ENCODE data around the gene EFCAB9. TPM values are rescaled to one million over a fixed set of nuclear protein-coding genes. Genes with fewer than 3 reads are reported as not detected.

EFCAB9 gene
- total RNA-seq, 1 donor from 2014 or later = not detected

GRCh38 chr5:172178301-172178987 is 15.5 kb upstream of the EFCAB9 start:
- Mint-ChIP-seq H3K4me1 (ENCODE audit: unreplicated experiment) (peaks cover 22% of the 10 kb centered on the region), H3K27me3 (no peaks in the 10 kb centered on the region), H3K27ac (peak overlapping the region; percentile 73), H3K36me3 (peaks cover 4% of the 10 kb centered on the region), H3K4me3 (no peak overlapping the region), H3K9me3 (no peaks in the 10 kb centered on the region)
- DNase-seq (ENCODE audit: extremely low spot score, unreplicated experiment) = no peak
- TF ChIP-seq, protein P1, sequence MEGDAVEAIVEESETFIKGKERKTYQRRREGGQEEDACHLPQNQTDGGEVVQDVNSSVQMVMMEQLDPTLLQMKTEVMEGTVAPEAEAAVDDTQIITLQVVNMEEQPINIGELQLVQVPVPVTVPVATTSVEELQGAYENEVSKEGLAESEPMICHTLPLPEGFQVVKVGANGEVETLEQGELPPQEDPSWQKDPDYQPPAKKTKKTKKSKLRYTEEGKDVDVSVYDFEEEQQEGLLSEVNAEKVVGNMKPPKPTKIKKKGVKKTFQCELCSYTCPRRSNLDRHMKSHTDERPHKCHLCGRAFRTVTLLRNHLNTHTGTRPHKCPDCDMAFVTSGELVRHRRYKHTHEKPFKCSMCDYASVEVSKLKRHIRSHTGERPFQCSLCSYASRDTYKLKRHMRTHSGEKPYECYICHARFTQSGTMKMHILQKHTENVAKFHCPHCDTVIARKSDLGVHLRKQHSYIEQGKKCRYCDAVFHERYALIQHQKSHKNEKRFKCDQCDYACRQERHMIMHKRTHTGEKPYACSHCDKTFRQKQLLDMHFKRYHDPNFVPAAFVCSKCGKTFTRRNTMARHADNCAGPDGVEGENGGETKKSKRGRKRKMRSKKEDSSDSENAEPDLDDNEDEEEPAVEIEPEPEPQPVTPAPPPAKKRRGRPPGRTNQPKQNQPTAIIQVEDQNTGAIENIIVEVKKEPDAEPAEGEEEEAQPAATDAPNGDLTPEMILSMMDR (conservative IDR thresholded peaks at IDR 0.05) = no peak

GRCh38 chr5:172178991-172179989 is 14.7 kb upstream of the EFCAB9 start:
- H3K4me3 Mint-ChIP-seq = no peak overlapping the region
- H3K4me1 Mint-ChIP-seq (ENCODE audit: unreplicated experiment) = peaks cover 17% of the 10 kb centered on the region
- TF ChIP-seq, protein P1 (conservative IDR thresholded peaks at IDR 0.05) = no peak
- no peaks in the 10 kb centered on the region for H3K9me3 Mint-ChIP-seq
- peaks cover 4% of the 10 kb centered on the region for H3K36me3 Mint-ChIP-seq
- H3K27ac Mint-ChIP-seq = peak overlapping the region; percentile 23
- H3K27me3 Mint-ChIP-seq = no peaks in the 10 kb centered on the region
- DNase-seq (ENCODE audit: extremely low spot score, unreplicated experiment) = no peak

- H3K9me3 Mint-ChIP-seq = no peaks in the 10 kb centered on the region
- DNase-seq (ENCODE audit: extremely low spot score, unreplicated experiment) = no peak
- peak overlapping the region; percentile 87 for H3K27ac Mint-ChIP-seq
- peak overlapping the region; percentile 45 for H3K4me3 Mint-ChIP-seq
- TF ChIP-seq, protein P1 (conservative IDR thresholded peaks at IDR 0.05) = no peak
- peaks cover 4% of the 10 kb centered on the region for H3K36me3 Mint-ChIP-seq
- peaks cover 8% of the 10 kb centered on the region for H3K4me1 Mint-ChIP-seq (ENCODE audit: unreplicated experiment)
- H3K27me3 Mint-ChIP-seq = no peaks in the 10 kb centered on the region
These were observed 13.0 kb upstream of the EFCAB9 start for GRCh38 chr5:172180936-172181335.

DNA sequence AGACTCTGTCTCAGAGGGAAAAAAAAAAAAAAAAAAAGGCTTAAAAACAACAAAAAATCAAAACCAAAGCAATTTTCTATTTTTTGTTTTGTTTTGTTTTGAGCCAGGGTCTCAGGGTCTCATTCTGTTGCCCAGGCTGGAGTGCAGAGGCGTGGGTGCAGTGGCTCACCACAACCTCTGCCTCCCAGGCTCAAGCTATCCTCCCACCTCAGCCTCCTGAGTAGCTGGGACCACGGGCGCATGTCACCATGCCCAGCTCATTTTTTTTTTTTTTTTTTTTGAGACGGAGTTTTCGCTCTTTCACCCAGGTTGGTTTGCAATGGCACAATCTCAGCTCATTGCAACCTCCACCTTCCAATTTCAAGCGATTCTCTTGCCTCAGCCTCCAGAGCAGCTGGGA is 11.7 kb upstream of the EFCAB9 start:
- Mint-ChIP-seq H3K36me3 (peaks cover 4% of the 10 kb centered on the region), H3K4me1 (ENCODE audit: unreplicated experiment) (peaks cover 8% of the 10 kb centered on the region), H3K9me3 (no peaks in the 10 kb centered on the region), H3K4me3 (no peak overlapping the region), H3K27ac (no peak overlapping the region), H3K27me3 (peaks cover 4% of the 10 kb centered on the region)
- no peak for DNase-seq (ENCODE audit: extremely low spot score, unreplicated experiment)
- TF ChIP-seq, protein P1 (conservative IDR thresholded peaks at IDR 0.05) = no peak

DNA sequence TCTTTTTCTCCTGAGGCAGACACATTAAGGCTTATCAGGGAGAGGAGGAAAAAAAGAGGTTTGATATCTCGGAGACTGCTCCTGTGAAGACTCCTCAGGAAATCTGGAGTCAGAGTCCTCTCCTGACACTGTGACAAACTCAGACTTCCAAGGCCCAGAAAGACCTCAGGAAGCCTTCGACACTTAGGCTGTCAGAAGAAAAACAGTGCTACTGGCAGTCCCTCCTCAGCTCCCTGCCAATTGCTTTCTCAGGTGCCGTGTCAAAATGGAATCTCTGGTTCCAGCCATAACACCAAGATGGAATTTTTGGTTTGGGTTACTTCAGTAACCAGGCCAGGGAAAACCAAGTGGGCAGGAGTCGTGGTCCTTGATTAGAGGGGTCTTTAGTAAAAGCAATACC is 10.1 kb upstream of the EFCAB9 start:
- peaks cover 4% of the 10 kb centered on the region for H3K36me3 Mint-ChIP-seq
- TF ChIP-seq, protein P1 (conservative IDR thresholded peaks at IDR 0.05) = no peak
- H3K4me3 Mint-ChIP-seq = no peak overlapping the region
- no peak for DNase-seq (ENCODE audit: extremely low spot score, unreplicated experiment)
- no peaks in the 10 kb centered on the region for H3K9me3 Mint-ChIP-seq
- H3K27me3 Mint-ChIP-seq = peaks cover 7% of the 10 kb centered on the region
- H3K4me1 Mint-ChIP-seq (ENCODE audit: unreplicated experiment) = peaks cover 6% of the 10 kb centered on the region
- no peak overlapping the region for H3K27ac Mint-ChIP-seq

All from type B pancreatic cell (in vitro differentiated cells).